GM19328 (cell line): ENCODE measurements around the gene CHML.

Experiments used
- ATAC-seq: cut with Tn5 transposase; IDR thresholded peaks from one replicate; pipeline ENCODE4 v1.9.1; 2021; ENCODE audit warnings: mild to moderate bottlenecking, moderate library complexity; ENCODE audit not compliant: unreplicated experiment

Gene CHML

DNA sequence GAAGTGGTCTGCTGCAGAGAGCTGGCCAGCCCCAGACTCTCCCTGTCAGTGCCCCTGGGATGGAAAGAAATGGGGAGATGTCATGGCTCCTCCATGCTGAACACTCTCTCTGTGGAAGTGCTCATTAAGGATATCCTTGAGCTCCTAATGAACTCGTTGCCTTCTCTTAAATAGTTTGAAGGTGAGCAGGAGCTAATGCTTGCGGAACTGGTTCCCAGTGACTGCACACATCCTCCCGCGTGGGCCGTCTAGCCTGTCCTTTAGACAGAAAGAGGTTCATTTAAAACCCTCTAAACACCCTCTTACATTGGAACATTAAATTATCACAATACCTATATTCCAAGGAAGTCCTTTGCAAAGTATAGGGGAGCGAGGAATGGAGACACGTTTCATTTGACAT lies 6.0 kb upstream of the CHML start:
- ATAC-seq, result no peak

DNA sequence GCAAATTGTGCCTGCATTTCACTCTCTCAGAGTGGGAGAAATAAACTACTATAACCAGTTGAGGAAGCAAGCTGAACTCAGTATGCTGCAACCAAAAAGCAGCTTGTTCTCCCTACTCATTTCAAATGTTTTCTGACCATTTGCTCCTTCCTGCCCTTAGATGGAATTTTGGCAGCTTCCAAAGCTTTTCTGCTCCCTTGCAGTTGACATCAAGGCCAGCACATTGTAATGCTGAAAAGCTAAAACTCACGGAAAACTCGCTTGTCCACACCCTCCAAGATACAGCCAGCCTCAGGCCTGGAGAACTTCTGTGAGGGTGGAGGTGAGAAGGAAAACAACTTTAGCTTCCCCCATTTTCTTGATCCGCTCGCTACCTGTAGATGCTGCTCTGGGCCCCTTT lies 5.0 kb upstream of the CHML start:
- no peak for ATAC-seq

DNA sequence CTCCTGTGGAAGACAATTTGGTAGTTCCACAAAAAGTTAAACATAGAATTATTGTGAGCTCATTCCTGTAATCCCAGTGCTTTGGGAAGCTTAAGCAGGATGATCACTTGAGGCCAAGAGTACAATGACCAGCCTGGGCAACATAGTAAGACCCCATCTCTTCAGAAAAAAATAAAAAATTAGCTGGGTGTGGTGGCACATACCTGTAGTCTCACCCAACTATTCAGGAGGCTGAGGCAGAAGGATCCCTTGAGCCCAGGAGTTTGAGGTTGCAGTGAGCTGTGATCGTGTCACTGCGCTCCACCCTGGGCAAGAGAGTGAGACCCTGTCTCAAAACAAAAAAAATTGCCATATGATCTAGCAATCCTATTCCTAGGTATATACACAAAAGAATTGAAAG lies 4.1 kb upstream of the CHML start:
- no peak for ATAC-seq

DNA sequence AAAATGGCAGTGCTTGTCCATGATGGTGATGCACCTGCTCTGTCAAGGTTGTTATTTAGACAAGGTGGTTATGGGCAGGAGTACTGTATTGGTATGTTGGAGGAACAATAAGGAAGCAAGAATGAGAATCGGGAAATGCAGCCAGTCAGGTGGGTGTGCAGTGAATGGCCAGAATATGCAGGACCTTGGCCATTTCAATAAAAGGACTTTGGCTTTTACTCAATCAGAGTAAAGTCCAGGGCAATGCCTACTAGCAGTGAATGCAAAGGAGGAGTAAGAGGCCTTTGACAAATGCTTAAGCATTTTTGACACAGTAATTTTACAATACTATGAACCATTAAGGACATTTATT lies 2.4 kb upstream of the CHML start:
- ATAC-seq, result no peak

DNA sequence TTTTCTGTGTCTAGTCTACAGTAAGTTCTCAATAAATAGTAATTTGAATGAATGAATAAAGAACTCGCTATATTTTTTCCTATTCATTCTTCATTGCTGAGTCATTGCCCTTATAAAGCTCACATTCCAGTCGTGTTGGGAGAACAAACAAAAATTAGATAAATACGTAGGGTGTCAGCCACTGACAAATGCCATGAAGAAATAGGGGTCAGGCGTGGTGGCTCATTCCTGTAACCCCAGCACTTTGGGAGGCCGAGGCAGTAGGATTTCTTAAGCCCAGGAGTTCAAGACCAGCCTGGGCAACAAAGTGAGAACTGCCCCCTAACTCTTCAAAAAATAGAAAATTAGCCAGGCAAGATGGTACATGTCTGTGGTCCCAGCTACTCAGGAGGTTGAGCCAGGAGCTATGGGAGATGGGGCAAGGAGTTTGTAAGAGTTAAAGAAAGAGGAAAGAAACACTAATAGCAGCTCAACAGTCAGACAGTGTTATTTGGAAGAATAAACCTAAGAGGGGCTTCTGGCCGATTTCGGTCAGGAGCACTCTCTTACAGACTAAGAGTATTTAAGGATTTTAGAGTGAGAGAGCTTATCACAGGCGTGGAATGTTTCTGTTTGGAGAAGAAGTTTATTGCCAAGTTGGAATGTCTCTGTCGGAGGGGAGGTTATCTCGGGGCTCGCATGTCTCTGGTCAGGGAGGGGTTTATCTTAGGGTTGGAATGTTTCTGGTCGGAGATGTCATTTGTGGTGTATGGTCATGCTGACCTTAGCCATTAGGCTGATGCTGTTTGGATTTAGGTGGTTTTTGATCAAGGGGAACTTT lies 1.8 kb upstream of the CHML start:
- no peak for ATAC-seq

DNA sequence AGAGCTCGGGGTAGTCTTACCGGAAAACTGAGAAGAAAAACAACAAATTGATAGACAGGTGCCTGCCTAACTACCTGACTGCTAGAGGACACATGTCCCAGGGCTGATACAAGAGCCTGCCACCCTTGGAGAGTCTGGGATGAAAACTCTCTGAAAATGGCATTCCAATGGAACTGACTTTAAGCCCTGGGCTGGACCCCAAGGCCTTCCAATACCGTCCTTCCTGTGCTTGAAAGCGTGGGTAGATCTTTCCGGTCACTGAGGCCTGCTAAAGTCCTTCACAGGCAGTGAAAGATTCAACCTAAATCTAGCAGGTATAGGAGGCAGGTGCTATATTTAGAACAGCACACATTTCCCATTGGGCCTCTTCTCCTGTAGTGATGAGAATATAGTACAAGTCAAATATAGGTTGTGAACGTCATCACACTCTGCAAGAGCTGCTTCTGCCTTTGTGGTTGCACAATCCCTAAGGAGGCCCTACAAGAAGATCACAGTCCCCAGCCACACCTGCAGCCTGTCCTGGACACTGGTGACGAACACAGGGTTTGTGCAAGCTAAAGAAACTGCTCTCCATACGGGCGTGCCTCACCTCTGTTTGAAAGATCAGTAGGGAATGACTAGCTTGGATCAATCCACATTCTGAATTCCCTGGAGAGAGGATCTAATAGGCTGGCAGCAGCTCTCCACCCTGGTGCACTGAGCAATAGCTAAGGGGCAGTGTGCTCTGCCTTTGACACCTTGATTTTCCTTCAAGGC lies 876 bp upstream of the CHML start:
- ATAC-seq, result no peak

DNA sequence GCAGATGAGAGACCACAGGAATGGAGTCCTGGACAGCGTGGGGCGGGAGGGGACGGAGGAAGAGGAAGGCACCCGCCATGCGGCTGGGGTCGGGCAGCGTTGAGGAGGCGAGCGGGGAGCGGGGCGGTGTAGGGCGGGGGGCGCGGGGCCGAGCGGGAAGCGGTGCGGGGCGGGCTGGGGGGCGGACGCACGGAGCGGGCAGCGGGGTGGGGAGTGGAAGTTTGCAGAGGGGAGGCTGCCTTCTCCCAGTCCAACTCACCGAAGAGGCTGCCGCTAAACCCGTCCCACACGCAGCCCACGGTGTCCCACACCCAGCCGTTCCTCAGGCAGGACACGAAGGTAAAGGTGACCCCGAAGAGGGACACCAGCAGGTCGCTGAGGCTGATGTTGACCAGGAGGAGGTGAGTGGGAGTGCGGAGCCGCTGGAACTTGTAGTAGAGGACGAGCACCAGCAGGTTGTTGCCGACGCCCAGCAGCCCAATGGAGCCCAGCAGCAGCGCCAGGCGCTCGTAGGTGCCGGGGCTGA lies 483 bp downstream of the CHML start:
- ATAC-seq, result peak; percentile 46

DNA sequence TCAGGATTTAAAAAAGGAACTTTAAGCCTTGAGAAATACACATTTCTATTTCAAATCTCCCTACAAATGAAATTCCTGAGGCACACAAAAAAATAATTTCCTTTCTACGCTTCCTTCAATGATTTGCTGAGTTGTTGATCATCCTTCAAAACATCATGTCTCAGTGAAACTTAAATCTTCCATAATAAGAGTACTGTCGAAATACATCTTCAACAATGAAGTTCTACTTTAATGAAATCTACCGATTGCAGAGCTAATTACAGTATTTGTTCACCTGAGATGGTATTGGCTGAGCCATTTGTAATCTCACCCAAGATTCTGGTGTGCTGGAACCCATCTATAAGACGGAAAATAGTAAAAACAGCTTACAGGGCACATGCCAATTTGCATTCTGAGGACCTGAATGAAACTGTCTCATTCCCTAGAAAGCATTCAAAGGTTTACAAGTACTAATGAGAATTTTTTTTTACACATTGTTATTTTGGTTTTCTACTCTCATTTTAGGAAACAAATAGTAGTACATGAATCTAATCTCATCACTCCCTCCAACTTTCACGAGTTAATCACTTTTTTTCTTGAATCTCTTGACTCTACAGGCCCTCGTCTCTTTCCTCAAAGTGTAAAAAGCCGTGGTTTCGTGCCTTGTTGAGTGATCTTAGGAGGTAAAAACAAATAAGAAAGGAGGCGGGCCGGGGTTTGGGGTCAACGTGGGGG lies 1.1 kb downstream of the CHML start:
- ATAC-seq, result no peak

DNA sequence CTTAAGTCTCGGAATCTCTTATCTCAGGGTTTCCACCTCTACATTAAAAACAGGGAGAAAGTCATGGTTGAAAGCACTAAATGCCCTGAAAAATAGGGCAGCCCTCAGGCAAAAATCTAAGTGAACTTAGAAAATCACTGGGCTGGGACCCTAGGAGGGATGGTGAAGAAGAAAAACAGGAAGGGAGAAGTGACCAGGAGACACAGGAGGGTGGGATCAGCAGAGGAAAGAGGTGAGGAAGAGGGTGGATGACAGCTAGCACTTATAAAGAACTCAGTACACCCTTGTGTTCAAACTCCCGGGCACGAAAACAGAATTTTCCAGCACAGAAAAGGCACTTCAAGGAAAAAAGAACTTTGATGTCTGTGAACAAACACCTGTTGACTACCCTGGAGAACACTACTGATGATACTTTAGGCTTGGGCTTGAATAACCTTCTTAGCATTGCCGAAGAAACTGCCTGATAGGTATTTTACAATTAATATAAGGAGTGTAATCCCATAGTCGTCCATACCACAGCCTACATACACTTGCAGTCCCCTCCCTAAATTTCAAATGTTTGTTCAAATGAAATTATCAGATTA lies 2.0 kb downstream of the CHML start:
- no peak for ATAC-seq

DNA sequence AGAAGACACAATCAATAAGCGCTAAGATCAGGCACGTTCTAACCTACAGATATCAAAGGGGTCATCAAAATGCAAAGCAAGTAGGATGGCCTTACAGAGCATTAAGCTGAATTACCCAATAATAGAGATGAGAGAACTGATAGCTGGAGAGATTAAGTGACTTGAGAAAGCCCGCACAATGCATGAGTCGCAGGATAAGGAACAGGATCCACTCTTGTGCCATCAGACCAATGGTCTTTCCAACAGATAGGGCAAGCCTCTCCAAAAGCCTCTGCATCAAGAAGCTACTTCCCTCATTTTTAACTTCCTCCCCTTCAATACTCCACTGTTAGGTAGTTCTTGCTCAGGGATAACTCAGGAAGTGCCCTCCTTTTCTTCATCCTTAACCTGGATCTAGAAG lies 2.6 kb downstream of the CHML start:
- no peak for ATAC-seq

DNA sequence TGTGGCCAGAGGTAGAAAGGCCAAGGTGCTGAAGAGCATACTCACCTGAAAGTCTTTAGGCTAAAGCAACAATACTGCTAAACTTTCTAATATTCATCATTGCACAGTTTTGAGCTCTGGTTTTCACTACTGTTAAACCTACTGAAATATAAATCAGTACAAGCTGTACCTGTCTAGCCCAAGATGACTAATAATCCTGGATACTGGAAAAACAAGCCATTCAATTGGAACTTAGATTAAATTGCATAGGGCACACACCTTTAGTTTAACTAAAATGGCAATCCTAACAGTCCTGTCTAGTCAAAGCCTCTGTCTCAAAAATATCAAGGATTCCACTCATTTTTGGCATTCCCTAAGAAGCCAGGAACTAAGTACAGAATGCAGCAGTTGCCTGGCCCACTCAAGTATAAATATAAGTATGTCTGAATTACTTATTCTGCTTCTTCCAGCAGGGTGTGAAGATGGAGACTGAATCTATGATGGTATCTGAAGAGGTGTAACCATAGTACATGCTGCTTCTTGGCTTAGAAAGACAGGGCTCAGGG lies 3.1 kb downstream of the CHML start:
- no peak for ATAC-seq

DNA sequence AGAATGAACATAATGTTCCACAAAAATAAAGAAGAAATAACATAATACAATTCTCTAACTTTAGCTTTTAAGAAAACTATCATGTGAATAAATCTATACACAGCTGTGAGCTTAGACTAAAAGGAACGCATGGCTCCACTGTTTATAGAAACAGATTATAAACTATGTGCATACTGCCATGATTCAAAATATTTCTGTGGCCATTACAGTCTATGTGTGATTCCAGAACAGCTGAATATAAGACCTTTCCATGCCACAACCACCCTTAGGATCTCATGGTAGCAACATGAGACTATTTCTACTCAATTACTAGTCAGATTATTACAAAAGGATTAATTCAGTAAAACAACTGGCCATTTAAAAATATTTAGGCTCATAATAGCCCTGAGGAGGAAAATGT lies 3.9 kb downstream of the CHML start:
- ATAC-seq, result no peak

DNA sequence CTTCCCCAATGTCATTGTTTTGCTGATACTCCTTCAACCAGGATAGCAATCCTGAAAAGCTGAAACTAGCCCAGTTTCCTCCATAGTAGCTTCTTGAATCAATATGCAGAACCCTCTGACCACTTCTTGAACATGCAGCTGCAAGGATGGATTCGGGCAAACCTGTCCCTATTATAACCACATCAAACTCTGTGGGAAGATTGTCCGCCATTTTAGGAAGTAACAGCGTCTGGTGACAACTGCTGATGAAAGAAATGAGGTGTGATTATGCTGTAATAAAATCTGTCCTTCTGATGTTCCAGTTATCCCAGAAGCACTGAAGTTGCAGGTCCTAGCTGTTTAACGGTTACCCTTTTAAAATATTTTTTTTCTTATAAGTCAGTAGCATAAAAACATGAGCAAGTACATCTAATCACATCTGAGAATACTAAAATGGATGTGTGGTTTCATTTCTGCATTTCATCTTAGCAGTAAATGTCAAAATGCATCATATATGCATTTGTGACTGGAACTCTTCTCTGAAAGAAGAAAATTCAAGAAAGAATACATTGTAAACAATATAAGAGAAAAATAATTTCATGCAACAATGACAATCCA lies 4.5 kb downstream of the CHML start:
- ATAC-seq, result no peak

DNA sequence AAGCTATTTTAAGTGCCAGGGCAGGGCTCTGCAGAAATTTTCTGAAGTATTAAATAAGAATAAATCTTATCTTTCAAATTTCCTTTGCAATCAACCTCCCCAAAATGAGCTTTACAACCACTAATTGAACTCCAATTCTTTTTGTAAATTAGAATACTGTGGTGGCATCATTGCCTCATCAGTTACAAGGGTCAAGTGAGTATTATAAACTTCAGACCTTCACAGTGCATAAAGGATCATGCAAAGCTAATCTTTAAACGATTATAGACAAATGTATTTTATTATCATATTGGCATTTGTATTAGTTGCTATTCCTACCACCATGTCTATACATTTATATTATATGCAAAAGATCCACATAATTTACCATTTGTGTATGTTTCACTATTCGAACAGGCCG lies 7.2 kb downstream of the CHML start:
- no peak for ATAC-seq

DNA sequence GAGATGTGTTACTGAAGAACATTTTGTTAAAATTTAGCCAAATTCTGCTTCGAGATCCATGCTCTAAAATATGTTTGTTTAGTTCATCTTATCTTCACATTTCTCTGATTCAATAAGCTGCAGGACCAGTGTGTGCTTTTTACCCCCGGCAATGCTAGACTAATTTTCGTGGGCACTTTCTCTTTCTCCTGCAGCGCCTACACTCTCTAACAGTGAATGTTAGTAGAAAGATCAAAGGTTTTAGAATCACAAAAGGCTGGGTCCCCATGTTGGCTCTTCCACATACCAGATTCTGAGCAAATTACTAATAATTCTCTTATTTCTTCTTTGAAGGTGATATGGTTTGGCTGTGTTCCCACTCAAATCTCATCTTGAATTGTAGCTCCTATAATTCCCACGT lies 8.5 kb downstream of the CHML start:
- no peak for ATAC-seq

DNA sequence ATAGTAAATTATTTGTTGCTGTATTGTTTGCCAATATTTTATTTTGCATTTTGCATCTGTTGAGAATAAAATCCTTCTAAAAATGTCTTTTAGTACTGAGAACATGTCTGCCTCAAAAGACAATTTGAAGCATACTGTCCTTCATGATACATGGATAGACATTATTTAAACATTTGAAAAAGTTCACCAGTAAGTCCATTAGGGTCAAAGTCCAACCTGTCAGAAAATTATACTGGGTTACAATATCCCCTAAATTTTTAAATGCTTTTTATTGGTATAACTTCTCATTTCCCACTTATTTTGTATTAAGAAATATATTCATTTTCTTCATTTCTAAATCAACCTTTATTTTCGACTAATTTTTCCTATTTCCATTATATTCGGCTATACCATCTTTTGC lies 9.3 kb downstream of the CHML start:
- ATAC-seq, result no peak

DNA sequence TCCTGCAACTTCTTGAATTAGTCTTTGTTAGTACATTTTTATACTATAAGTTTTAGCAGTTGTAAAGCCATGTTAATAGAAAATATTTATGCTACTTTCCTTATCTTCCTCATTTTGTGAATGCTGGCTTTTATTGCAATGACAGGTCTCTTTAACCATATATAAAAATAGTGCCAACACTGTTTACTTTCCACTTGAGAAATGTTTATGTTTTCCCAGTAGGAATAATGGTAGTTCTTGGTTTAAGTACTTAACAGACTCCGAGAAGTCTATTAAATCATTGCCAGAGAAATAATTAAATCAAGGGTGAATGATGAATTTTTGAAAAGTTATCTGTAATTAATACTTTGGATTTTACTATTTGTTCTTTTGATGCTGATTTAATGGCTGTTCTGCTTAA lies 9.7 kb downstream of the CHML start:
- ATAC-seq, result no peak

DNA sequence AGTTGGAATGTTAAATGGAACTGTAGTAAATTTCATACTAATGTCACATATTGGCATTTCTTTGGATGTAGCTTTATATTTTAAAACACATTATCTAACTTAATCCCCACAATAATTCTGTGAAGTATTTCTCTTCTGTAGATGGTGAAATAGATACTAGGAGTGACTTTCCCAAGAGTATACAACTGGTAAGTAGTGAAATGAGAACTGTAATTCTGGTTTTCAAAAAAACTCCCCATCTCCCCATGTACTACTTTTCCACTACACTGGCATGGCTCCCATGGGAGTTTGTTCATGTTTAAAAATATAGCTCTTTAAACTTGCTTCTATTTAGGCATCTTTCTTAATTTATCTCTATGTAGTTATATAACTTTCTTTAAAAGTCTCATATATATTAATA lies 10.2 kb downstream of the CHML start:
- ATAC-seq, result no peak

DNA sequence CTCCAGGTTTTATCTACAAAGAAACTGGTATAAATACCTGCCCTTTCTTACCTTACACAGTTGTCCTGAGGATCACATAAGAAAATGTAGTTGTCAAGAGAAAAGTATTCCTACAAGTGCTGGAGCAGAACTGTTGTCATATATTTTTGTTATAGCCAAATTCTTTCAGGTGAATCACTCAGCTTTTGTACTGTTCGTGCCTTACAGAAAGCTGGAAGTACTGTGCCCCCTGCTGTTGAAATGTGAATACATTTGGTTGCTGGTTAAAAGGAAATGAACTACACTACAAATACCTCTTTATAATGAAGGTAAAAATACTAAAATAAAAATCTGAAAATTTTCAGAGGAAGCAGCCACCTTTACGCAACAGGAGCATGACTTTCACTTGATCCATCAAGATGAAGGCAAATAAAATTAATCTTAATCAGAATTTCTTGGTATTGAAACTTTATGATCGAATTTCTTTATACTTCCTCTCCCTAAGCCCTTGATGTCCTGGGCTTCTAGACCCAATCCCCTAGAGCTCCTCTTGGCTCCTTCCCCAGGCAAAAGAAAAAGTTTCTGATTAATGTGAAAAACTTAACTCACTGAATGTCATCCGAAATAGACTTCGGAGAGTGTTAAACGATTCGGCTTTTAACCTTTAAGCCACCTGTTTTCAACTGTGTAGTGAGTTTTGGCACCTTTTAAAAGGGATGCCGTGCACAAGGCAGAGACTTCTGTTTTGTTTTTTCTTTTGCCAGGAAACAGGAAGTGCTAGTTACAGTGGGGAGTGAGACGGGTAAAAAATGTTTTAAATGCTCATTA lies 12.5 kb downstream of the CHML start:
- ATAC-seq, result peak; percentile 78

DNA sequence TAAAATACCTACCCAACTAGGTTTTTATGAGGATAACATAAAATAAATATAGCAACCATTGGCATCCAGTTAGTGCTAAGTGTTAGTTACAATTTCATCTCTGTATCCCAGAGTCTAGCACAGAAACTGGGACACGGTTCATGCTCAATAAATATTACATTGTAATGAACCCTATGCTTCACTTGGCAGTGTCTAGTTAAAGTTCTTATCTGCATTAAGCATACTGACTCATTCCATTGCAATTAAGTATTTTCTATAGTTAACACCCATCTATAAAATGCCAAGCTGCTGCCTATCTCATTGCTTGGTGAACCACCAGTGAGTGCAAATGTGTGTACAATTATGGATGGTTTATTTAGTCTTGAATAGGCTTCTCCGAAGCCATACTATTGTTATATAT lies 15.2 kb downstream of the CHML start:
- no peak for ATAC-seq
